ENCODE measurements around the gene OTULIN.

Gene OTULIN

DNA sequence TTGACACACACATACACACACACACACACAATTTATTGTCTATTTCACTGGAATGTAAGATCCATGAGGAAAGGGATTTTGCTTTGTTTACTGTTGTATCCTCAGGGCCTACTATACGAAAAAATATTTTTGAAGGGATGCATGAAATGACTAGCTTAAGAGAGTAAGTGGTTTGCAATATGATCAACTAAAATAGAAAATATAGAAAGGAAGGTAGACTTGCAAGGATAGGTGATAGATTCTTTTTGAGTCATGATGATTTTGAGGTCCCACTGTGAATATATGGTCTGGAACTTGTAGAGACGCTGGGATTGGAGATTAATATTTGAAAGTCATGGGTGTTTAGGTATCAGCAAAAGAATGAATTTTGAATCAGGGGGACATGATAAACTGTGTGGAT lies 28.9 kb upstream of the OTULIN start:
- no peak for DNase-seq (ENCODE audit: extremely low read depth, low read depth)
- TF ChIP-seq, protein P1, sequence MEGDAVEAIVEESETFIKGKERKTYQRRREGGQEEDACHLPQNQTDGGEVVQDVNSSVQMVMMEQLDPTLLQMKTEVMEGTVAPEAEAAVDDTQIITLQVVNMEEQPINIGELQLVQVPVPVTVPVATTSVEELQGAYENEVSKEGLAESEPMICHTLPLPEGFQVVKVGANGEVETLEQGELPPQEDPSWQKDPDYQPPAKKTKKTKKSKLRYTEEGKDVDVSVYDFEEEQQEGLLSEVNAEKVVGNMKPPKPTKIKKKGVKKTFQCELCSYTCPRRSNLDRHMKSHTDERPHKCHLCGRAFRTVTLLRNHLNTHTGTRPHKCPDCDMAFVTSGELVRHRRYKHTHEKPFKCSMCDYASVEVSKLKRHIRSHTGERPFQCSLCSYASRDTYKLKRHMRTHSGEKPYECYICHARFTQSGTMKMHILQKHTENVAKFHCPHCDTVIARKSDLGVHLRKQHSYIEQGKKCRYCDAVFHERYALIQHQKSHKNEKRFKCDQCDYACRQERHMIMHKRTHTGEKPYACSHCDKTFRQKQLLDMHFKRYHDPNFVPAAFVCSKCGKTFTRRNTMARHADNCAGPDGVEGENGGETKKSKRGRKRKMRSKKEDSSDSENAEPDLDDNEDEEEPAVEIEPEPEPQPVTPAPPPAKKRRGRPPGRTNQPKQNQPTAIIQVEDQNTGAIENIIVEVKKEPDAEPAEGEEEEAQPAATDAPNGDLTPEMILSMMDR (IDR thresholded peaks at IDR 0.05; ENCODE audit: low read depth, low read length, missing control alignments): no peak
- H3K4me3 ChIP-seq (replicated peaks; ENCODE audit: low read depth, low read length): no peak overlapping the region

GRCh38 chr5:14640765-14641164 lies 23.8 kb upstream of the OTULIN start:
- no peak for DNase-seq (ENCODE audit: extremely low read depth, low read depth)
- TF ChIP-seq, protein P1 (IDR thresholded peaks at IDR 0.05; ENCODE audit: low read depth, low read length, missing control alignments): no peak

GRCh38 chr5:14644623-14645237 lies 19.8 kb upstream of the OTULIN start:
- no peak for DNase-seq (ENCODE audit: extremely low read depth, low read depth)
- no peak overlapping the region for H3K4me3 ChIP-seq (replicated peaks; ENCODE audit: low read depth, low read length)
- TF ChIP-seq, protein P1 (IDR thresholded peaks at IDR 0.05; ENCODE audit: low read depth, low read length, missing control alignments): no peak

More at GRCh38 chr5:14640765-14641164, 23.8 kb upstream of the OTULIN start:
- no peak overlapping the region for H3K4me3 ChIP-seq (replicated peaks; ENCODE audit: low read depth, low read length)

DNA sequence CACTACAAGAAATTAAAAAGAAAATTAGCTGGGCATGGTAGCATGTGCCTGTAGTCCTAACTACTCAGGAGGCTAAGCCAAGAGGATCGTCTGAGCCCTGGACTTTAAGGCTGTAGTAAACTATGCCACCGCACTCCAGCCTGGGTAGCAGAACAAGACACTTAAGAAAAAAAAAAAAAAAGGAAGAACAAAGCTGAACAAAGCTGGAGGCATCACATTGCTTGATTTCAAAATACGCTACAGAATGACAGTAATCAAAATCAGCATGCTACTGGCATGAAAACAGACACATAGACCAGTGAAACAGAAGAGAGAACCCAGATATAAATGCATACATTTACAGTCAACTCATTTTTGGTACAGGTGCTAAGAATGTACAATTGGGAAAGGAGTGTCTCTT lies 14.5 kb upstream of the OTULIN start:
- TF ChIP-seq, protein P1 (IDR thresholded peaks at IDR 0.05; ENCODE audit: low read depth, low read length, missing control alignments): no peak
- no peak overlapping the region for H3K4me3 ChIP-seq (replicated peaks; ENCODE audit: low read depth, low read length)
- DNase-seq (ENCODE audit: extremely low read depth, low read depth): no peak

DNA sequence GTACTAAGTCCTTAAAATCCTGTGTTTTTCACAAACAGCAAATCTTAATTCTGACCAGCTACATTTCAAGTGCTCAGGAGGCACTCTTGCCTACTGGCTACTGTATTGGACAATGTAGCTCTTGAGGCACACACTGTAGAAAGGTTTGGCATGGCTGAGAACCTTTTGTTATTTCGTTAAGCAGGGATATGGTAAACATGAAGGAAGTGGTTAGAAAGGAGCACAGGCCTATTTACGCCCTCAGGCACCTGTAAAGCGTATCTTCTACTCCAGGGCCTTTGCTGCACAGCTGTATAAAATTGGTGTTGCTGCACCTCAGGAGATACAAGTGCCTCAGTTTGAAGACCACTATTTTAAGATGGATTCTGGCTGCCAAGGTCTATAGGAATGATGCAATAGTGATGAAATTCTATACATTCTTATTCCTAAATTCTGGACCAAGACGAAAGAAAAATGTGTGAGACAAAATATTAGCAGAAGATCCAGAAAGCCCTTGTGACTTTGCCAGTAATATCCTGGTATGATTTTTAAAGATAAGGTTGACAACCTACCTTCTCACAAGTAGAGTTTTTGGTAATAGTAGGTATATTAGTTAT lies 9.3 kb upstream of the OTULIN start:
- DNase-seq (ENCODE audit: extremely low read depth, low read depth): no peak
- no peak overlapping the region for H3K4me3 ChIP-seq (replicated peaks; ENCODE audit: low read depth, low read length)
- TF ChIP-seq, protein P1 (IDR thresholded peaks at IDR 0.05; ENCODE audit: low read depth, low read length, missing control alignments): no peak

GRCh38 chr5:14656898-14657297 lies 7.6 kb upstream of the OTULIN start:
- H3K4me3 ChIP-seq (replicated peaks; ENCODE audit: low read depth, low read length): no peak overlapping the region
- no peak for DNase-seq (ENCODE audit: extremely low read depth, low read depth)
- TF ChIP-seq, protein P1 (IDR thresholded peaks at IDR 0.05; ENCODE audit: low read depth, low read length, missing control alignments): no peak

Data from HFF-Myc (cell line).